ENCODE data around the gene RSPO4.

GRCh38 chr20:1012359-1013168, 10.5 kb upstream of the RSPO4 start:
- TF ChIP-seq POLR2AphosphoS5 (IDR thresholded peaks at IDR 0.05; ENCODE audit: insufficient read depth, low read depth, low read length) (no peak), CTCF (IDR thresholded peaks at IDR 0.05; ENCODE audit: extremely low read depth in 1 of 2, insufficient read depth in 1 of 2, low read depth in 1 of 2, low read length in 2 of 2) (no peak), POLR2A (IDR thresholded peaks at IDR 0.05; ENCODE audit: low read depth, low read length) (no peak), JUN (IDR thresholded peaks at IDR 0.05; ENCODE audit: borderline replicate concordance, insufficient read depth, insufficient read length, low read depth) (no peak)
